ENCODE results near the gene DOCK11. TPM values are rescaled to one million over a fixed set of nuclear protein-coding genes. Genes with fewer than 3 reads are reported as not detected.

The DOCK11 gene
- 10 to 100 TPM in 1 of 3 donors, 1 to 10 TPM in 2; 4.5 to 31.6 (median 8.4) TPM for total RNA-seq
- long read RNA-seq, donor 1, partial matches to known transcripts = 4 of 5 reads
- long read RNA-seq, donor 1, other reads (novel, unspliced or antisense) = 1 of 5 reads
- long read RNA-seq, donor 2, partial matches to known transcripts = 1 of 1 reads
- long read RNA-seq, donor 2, other reads (novel, unspliced or antisense) = 0 of 1 reads

- ATAC-seq (peak; percentile 84), DNase-seq (peak; percentile 62 to 92 (median 75))
- no peaks in the 10 kb centered on the region for H3K4me1 ChIP-seq (ENCODE audit: low read depth)
- TF ChIP-seq, protein P1, sequence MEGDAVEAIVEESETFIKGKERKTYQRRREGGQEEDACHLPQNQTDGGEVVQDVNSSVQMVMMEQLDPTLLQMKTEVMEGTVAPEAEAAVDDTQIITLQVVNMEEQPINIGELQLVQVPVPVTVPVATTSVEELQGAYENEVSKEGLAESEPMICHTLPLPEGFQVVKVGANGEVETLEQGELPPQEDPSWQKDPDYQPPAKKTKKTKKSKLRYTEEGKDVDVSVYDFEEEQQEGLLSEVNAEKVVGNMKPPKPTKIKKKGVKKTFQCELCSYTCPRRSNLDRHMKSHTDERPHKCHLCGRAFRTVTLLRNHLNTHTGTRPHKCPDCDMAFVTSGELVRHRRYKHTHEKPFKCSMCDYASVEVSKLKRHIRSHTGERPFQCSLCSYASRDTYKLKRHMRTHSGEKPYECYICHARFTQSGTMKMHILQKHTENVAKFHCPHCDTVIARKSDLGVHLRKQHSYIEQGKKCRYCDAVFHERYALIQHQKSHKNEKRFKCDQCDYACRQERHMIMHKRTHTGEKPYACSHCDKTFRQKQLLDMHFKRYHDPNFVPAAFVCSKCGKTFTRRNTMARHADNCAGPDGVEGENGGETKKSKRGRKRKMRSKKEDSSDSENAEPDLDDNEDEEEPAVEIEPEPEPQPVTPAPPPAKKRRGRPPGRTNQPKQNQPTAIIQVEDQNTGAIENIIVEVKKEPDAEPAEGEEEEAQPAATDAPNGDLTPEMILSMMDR (IDR thresholded peaks at IDR 0.05) = no peak
- H3K9me3 ChIP-seq = no peaks in the 10 kb centered on the region
- intact Hi-C loops (cut with DNase I, micrococcal nuclease) = no loop called here
- H3K4me3 ChIP-seq = peak within 1 kb of the TSS; percentile 42
- H3K36me3 ChIP-seq (ENCODE audit: low read depth) = no peaks in the 10 kb centered on the region
Measured at GRCh38 chrX:118495061-118495921, at the start of gene DOCK11. Gene DOCK11, plus strand, starts transcription at chrX:118495815. Its CDS starts 157 bp downstream, at chrX:118495972.

GRCh38 chrX:118448273-118448783 lies 47.3 kb upstream of the DOCK11 start:
- intact Hi-C loops (cut with DNase I, micrococcal nuclease) = no loop called here
- TF ChIP-seq, protein P1 (IDR thresholded peaks at IDR 0.05) = no peak
- ATAC-seq (no peak), DNase-seq (no peak)
- Histone ChIP-seq H3K9me3 (no peaks in the 10 kb centered on the region), H3K4me1 (ENCODE audit: low read depth) (no peaks in the 10 kb centered on the region), H3K4me3 (no peak overlapping the region), H3K36me3 (ENCODE audit: low read depth) (no peaks in the 10 kb centered on the region)

DNA sequence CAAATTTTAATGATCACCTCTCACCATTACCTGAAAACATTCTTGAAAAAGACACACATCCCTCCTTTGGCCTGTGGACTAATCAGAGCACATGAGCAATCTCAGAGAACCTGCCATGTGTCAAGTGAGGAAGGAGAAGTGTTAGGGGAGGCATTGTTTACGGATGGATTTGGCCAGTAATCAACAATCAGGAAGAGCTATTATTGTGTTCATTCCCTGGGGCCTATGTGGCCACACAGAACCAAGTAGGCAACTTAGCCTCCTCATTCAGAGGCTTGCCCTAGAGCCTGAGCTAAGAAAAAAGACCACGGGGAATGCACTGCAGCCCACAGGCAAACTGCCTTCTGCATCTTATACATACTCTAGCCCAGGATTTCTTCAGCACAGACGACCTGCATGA lies 40.6 kb upstream of the DOCK11 start:
- intact Hi-C loops (cut with DNase I, micrococcal nuclease) = loop anchor here in 1 of 2 donors (10.0 kb wide), 1 partner anchor 150 kb away; no protein-coding TSS in a partner anchor
- Histone ChIP-seq H3K4me3 (no peak overlapping the region), H3K36me3 (ENCODE audit: low read depth) (no peaks in the 10 kb centered on the region), H3K4me1 (ENCODE audit: low read depth) (no peaks in the 10 kb centered on the region), H3K9me3 (no peaks in the 10 kb centered on the region)
- ATAC-seq (no peak), DNase-seq (no peak)
- TF ChIP-seq, protein P1 (IDR thresholded peaks at IDR 0.05) = no peak

DNA sequence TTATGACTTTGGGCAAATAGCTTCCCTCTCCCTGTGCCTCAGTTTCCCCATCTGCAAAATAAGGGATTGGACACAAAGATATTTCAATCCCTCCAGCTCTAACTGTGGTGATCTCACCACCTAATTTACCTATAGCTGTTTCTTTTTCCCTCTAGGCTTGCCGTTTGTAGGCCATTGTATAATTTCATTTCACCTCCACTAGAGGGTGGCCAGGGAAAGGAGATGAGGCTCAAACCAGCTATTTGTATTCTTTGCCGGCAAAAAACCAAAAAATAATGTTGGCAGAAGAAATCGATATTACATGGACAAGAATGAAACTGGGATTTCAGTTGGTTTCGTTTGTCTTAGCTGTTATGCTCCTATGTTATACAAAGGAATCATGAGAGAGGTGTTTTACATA lies 36.1 kb upstream of the DOCK11 start:
- intact Hi-C loops (cut with DNase I, micrococcal nuclease) = loop anchor here in 1 of 2 donors (10.0 kb wide), 1 partner anchor 145 kb away; no protein-coding TSS in a partner anchor
- TF ChIP-seq, protein P1 (IDR thresholded peaks at IDR 0.05) = no peak
- DNase-seq = peak in 1 of 3 donors; percentile 1
- peak; percentile 31 for ATAC-seq
- Histone ChIP-seq H3K9me3 (no peaks in the 10 kb centered on the region), H3K4me1 (ENCODE audit: low read depth) (no peaks in the 10 kb centered on the region), H3K36me3 (ENCODE audit: low read depth) (no peaks in the 10 kb centered on the region), H3K4me3 (no peak overlapping the region)

GRCh38 chrX:118464501-118464900 lies 31.1 kb upstream of the DOCK11 start:
- Histone ChIP-seq H3K9me3 (no peaks in the 10 kb centered on the region), H3K4me3 (no peak overlapping the region), H3K36me3 (ENCODE audit: low read depth) (no peaks in the 10 kb centered on the region), H3K4me1 (ENCODE audit: low read depth) (no peaks in the 10 kb centered on the region)
- TF ChIP-seq, protein P1 (IDR thresholded peaks at IDR 0.05) = no peak
- intact Hi-C loops (cut with DNase I, micrococcal nuclease) = no loop called here
- ATAC-seq = no peak
- no peak for DNase-seq
